ENCODE results near the gene TMC1.

- no peak for TF ChIP-seq SRSF4 (IDR thresholded peaks at IDR 0.05; ENCODE audit: low read depth, low read length, poor library complexity, severe bottlenecking)
- no peak for TF ChIP-seq POLR2A (IDR thresholded peaks at IDR 0.05; ENCODE audit: insufficient read depth in 1 of 2, low read depth in 2 of 2, low read length in 2 of 2)
- TF ChIP-seq TAF1 (CRISPR knock-in tag; IDR thresholded peaks at IDR 0.05): no peak
- TF ChIP-seq ZNF337 (CRISPR knock-in tag; IDR thresholded peaks at IDR 0.05; ENCODE audit: borderline replicate concordance, low read depth): no peak
- no peak for TF ChIP-seq ZNF160 (CRISPR knock-in tag; IDR thresholded peaks at IDR 0.05)
- no peak for TF ChIP-seq ZNF510 (CRISPR knock-in tag; IDR thresholded peaks at IDR 0.05; ENCODE audit: low read depth)
- TF ChIP-seq HOXA9 (CRISPR knock-in tag; IDR thresholded peaks at IDR 0.05; ENCODE audit: borderline replicate concordance): no peak
- TF ChIP-seq EZH2 (conservative IDR thresholded peaks at IDR 0.05; ENCODE audit: low read depth, low read length): no peak
- no peak for TF ChIP-seq ZFX (CRISPR knock-in tag; IDR thresholded peaks at IDR 0.05; ENCODE audit: low read depth)
Observed at GRCh38 chr9:72622186-72622585, 100.8 kb downstream of the TMC1 start.

All from HepG2 (cell line).